GM11168 (cell line): Measurements from ENCODE around the gene MRPL38.

Experiments
- in situ Hi-C: fragments of 300-500 bp; cut with MboI; formaldehyde crosslinking; loops from one replicate; pipeline ENCODE4 v1.12.0; 2022; ENCODE audit warnings: low sequenced_read_pairs; ENCODE audit not compliant: unreplicated experiment

MRPL38 gene

GRCh38 chr17:75920045-75920560, 15.4 kb upstream of the MRPL38 start:
- in situ Hi-C loops, result loop anchor here (25.0 kb wide), 1 partner anchor 392 kb away; the partner anchor contains the start of gene QRICH2

DNA sequence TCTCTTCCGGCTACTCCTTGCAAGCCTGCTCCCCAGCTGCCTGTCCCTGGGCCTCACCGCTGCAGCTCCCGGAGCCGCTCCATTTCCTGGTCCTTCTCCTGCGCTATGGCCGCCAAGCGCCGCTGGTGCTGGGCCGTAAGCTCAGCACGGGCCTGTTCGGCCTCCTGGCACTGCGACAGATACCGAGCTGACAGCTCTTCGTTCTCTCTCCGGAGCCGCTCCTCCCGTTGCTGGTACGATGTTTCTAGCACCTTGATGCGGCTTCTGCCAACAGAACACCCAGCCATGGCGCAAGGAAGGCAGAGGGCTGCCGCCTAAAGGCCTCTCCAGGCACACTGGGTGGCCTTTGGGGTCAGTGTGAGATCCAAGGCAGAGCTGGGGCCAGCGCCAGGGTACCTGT, 14.9 kb upstream of the MRPL38 start:
- in situ Hi-C loops, result loop anchor here (10.0 to 25.0 kb wide), 2 partner anchors 85 to 393 kb away; partner anchors contain the start of genes CDK3 and QRICH2

DNA sequence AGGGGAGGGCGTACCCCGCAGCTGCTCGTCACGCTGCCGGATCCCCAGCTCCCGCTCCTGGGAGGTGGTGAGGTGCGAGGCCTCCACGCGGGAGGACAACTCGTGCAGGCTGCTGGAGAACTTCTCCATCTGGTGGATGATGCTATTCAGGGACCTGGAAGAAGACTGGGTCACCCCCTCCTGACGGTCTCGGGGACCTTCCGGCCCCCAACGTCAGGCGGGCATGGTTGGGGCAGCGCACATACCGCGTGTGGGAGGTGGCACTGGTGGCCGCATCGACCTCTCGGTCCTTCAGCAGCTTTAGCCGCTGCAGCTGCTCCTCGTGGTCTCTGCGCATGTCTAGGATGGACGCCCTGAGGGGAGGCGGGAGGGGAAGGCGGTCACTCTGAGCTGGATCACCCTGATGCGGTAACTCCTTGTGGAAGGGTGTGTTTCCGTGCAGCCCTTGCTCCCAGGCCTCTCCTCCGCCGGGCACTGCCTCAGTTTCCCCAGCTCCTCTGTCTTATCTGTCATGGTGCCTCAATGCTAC, 13.3 kb upstream of the MRPL38 start:
- in situ Hi-C loops, result loop anchor here (10.0 to 25.0 kb wide), 2 partner anchors 87 to 394 kb away; partner anchors contain the start of genes CDK3 and QRICH2

GRCh38 chr17:75917141-75917916, 12.6 kb upstream of the MRPL38 start:
- in situ Hi-C loops, result loop anchor here (10.0 to 25.0 kb wide), 2 partner anchors 87 to 395 kb away; partner anchors contain the start of genes CDK3 and QRICH2

- in situ Hi-C loops, result loop anchor here (10.0 to 25.0 kb wide), 2 partner anchors 90 to 397 kb away; partner anchors contain the start of genes CDK3 and QRICH2
Measured at GRCh38 chr17:75915268-75915667, 10.6 kb upstream of the MRPL38 start.

- in situ Hi-C loops, result loop anchor here (10.0 to 25.0 kb wide), 2 partner anchors 90 to 398 kb away; partner anchors contain the start of genes CDK3 and QRICH2
Measured at GRCh38 chr17:75914643-75915267, 10.1 kb upstream of the MRPL38 start.

DNA sequence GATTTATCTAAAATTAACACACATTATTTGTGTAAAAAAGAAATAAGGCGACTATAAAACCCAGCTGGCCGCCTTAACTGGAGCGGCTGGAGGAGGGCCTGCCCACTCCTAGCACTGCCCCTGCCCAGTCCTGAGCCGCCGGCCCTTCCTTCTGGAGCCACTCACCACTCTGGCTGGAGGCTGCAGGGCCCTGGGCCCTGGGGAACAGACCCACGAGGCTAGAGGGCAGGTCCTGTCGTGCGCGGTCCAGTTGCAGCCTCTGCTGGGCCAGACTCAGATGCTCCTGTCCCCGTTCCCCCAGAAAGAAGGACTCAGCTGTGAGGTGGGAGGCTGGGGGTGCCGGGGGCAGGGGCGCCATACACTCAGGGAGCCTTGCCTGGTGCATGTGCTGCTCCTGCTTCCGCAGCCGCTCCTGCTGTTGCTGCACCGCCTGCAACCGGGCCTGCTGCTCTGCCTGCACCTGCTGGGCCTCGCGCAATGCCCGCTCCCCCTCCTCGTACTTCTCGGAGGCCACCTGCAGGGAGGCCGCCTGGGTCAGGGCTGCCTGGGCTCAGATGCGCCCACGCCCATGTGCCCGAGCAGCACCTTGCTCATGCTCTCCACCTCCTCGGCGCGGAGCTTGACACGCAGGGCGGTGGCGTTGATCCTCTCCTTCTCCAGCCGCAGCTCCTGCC, 9.0 kb upstream of the MRPL38 start:
- in situ Hi-C loops, result loop anchor here (10.0 to 25.0 kb wide), 2 partner anchors 91 to 399 kb away; partner anchors contain the start of genes CDK3 and QRICH2

- in situ Hi-C loops, result loop anchor here (10.0 to 25.0 kb wide), 2 partner anchors 94 to 402 kb away; partner anchors contain the start of genes CDK3 and QRICH2
Measured at GRCh38 chr17:75910699-75911098, 6.0 kb upstream of the MRPL38 start.

- in situ Hi-C loops, result loop anchor here (10.0 to 25.0 kb wide), 2 partner anchors 95 to 402 kb away; partner anchors contain the start of genes CDK3 and QRICH2
Measured at GRCh38 chr17:75909812-75910274, 5.2 kb upstream of the MRPL38 start.

DNA sequence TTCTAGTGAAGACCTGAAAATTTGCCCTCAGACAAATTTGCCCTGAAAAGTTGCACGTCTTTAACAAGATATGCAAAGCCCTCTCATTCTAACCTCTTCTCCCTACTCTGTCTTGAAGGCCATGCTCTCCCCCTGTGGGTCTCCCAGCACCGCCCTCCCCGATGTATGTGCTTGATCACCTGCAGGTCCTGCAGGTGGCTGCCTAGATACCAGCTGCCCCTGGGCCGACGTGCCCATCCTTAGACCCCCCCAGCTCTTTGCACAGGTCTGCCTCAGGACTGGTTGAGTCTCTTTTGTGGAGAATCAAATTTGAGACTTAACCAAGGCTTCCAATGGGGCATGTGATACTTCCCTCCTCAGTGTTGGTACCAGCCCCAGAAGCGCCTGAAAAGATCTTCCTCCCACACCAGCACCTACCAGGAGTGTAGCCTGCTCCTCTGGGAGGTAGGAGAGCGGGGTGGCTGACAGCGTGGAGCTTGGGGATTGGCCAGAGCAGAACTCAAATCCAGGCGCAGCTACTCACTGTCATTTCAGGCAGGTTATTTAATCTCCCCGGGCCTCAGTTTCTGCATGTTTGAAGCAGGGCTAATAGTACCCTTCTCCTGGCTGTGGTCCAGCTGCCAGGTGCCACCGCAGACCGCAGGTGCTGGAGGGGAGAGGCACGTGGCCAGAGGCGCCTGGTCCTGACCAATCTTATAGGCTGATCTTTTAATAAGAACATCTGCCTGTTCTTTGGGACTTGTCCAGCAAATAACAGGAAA, 4.5 kb upstream of the MRPL38 start:
- in situ Hi-C loops, result loop anchor here (25.0 kb wide), 1 partner anchor 403 kb away; the partner anchor contains the start of gene QRICH2

DNA sequence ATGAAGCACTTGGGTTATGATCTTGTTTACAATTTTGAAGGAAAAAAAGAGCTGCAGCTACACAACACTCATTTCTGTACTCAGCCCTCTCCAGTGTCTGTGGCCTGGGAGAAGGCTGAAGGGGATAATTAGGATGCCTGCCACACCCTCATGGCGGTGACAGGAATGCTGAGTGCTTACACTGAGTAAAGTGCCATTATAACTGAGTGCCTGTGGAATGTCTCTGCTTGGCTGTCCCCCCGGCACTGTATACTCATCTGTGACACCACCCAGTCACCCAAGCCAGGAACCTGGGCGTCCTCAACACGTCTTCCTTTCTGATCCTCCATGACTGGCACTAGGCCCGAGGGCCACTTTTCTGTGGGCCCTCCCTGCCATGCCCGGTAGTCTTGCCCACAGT, 3.5 kb upstream of the MRPL38 start:
- in situ Hi-C loops, result loop anchor here (25.0 kb wide), 1 partner anchor 404 kb away; the partner anchor contains the start of gene QRICH2

- in situ Hi-C loops, result loop anchor here (25.0 kb wide), 1 partner anchor 406 kb away; the partner anchor contains the start of gene QRICH2
Measured at GRCh38 chr17:75906143-75906884, 1.6 kb upstream of the MRPL38 start.

- in situ Hi-C loops, result loop anchor here (25.0 kb wide), 1 partner anchor 410 kb away; the partner anchor contains the start of gene QRICH2
Measured at GRCh38 chr17:75902406-75902805, 2.3 kb downstream of the MRPL38 start.

- in situ Hi-C loops, result loop anchor here (25.0 kb wide), 1 partner anchor 411 kb away; the partner anchor contains the start of gene QRICH2
Measured at GRCh38 chr17:75901727-75902126, 3.0 kb downstream of the MRPL38 start.

GRCh38 chr17:75900691-75901533, 3.8 kb downstream of the MRPL38 start:
- in situ Hi-C loops, result loop anchor here (25.0 kb wide), 1 partner anchor 411 kb away; the partner anchor contains the start of gene QRICH2

DNA sequence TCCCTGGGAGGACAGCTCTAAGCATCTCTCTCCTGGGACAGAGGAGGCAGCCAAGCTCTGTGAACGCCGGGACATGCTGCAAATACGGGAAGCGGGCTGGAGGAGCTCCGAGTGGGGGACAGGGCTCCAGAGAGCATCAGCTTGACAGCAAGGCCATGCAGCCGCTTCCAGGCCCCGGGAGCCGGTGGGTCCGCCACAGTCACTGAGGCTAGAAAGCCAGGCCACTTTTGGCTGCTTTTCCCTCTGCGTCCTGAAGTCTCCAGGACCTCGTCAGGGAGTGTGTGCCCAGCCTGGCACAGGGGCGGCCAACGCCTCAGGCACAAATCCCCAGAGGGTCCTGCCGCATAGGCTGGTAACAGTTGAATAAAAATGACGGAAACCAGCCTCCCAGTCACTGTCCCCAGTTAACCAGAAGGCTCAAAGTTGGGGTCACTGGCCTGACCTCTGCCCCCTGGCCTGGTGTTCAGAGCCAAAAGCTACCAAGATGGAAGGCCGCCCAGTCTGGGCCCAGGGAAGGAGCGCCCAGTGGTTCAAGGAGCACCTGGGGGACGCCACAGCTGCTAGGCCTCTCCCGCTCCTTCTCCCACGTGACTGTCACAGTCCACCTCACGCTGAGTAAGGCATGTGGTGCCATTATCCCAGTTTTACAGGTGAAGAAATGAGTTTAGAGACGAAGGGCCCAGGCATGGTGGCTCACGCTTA, 4.8 kb downstream of the MRPL38 start:
- in situ Hi-C loops, result loop anchor here (25.0 kb wide), 1 partner anchor 412 kb away; the partner anchor contains the start of gene QRICH2
